ENCODE results near the gene PCDHGB7.
"Not testable (repeated sequence)": the region's sequence is repeated elsewhere in the genome, so short reads cannot be mapped to it uniquely, and the experiment has no call there.

The PCDHGB7 gene

DNA sequence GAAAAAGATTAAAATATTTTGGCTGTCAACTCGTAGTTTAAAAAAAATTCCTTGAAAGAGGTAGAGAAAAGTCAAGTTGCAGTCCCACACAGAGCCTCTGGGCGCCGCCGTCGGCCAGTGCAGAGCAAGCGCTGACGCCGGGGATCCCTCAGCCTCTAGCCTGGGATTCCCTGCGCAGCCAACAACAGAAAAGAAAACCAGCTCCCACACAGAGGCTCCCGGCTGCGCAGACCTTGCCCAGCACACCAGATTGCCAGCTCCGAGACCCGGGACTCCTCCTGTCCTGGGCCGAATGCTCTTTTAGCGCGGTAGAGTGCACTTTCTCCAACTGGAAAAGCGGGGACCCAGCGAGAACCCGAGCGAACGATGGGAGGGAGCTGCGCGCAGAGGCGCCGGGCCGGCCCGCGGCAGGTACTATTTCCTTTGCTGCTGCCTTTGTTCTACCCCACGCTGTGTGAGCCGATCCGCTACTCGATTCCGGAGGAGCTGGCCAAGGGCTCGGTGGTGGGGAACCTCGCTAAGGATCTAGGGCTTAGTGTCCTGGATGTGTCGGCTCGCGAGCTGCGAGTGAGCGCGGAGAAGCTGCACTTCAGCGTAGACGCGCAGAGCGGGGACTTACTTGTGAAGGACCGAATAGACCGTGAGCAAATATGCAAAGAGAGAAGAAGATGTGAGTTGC is at the start of gene PCDHGB7:
Gene PCDHGB7 (plus strand): TSS at position 184 of the 679 bp plus-strand sequence. CDS start 183 bp downstream, at position 367.
- DNase-seq (ENCODE audit: low read depth): not testable (repeated sequence)

DNA sequence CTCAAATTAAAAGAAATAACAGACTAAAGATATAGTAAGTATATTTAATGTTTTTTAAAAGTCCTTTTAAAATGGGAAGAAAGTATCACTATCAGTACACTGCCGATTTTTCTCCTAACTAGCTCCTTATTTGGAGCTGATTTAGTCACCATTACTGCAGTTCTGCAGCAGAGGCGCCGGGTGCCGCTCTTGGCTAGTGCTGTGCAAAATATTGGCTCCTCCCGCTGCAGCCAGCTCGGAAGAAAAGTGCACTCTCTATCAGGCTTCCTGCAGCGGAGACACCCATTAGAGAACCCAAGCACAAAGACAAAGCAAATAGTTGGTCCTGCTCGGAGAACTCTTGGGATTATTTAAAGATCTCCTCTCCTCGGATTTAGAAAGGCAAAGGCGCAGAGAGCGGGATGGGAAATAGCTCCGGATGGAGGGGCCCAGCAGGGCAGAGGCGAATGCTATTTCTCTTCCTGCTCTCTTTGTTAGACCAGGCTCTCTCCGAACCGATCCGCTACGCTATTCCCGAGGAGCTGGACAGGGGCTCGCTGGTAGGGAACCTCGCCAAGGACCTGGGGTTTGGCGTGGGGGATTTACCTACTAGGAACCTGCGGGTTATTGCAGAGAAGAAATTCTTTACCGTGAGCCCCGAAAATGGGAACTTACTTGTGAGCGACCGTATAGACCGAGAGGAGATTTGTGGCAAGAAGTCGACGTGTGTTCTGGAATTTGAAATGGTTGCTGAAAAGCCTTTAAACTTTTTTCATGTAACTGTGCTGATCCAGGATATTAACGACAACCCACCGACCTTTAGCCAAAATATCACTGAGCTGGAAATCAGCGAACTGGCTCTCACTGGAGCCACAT is 47.3 kb upstream of the PCDHGB7 start, which contains the start of gene PCDHGB3:
Gene PCDHGB3 (plus strand): TSS at position 249 of the 855 bp plus-strand sequence. CDS start 153 bp downstream, at position 402.
- DNase-seq (ENCODE audit: low read depth): no peak

DNA sequence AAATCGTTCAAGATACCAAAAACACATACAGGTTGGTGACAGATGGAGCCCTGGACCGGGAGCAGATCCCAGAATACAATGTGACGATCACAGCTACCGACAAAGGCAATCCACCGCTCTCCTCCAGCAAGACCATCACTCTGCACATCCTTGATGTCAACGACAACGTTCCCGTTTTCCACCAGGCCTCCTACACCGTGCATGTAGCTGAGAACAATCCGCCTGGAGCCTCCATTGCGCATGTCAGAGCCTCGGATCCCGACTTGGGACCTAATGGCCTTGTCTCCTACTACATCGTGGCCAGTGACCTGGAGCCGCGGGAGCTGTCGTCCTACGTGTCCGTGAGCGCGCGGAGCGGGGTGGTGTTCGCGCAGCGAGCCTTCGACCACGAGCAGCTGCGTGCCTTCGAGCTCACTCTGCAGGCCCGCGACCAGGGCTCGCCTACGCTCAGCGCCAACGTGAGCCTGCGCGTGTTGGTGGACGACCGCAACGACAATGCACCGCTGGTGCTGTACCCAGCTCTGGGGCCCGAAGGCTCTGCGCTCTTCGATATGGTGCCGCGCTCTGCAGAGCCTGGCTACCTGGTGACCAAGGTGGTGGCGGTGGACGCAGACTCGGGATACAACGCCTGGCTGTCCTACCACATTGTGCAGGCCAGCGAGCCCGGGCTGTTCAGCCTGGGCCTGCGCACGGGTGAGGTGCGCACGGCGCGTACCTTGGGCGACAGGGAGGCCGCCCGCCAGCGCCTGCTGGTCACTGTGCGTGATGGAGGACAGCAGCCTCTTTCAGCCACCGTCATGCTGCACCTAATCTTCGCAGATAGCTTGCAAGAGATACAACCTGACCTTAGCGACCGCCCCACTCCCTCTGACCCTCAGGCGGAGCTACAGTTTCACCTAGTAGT is 45.7 kb upstream of the PCDHGB7 start:
- no peak for DNase-seq (ENCODE audit: low read depth)

DNA sequence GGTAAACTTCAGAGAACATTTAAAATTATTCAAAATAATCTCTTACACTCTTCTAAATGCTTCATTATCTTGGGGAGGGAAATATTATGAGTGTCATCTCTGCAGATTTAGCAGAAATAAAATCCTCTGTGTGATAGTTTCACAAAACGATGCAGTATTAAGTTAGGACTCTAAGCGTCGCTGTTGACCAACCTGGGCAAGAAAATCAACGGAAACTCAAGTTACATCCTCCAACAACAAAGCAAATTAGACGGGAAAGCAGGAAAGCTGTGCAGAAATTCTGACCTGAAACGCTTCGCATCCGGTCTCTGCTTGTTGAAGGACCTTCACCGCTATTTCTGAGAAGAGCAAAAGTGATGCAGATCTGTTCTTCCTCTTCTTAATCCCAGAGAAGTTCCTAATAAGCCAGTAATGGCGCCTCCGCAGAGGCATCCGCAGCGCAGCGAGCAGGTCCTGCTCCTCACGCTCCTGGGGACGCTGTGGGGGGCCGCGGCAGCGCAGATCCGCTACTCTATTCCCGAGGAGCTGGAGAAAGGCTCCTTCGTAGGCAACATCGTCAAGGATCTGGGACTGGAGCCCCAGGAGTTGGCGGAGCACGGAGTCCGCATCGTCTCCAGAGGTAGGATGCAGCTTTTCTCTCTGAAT is 43.7 kb upstream of the PCDHGB7 start, which contains the start of gene PCDHGA6:
Gene PCDHGA6 (plus strand): TSS at position 219 of the 645 bp plus-strand sequence. CDS start 193 bp downstream, at position 412.
- no peak for DNase-seq (ENCODE audit: low read depth)

DNA sequence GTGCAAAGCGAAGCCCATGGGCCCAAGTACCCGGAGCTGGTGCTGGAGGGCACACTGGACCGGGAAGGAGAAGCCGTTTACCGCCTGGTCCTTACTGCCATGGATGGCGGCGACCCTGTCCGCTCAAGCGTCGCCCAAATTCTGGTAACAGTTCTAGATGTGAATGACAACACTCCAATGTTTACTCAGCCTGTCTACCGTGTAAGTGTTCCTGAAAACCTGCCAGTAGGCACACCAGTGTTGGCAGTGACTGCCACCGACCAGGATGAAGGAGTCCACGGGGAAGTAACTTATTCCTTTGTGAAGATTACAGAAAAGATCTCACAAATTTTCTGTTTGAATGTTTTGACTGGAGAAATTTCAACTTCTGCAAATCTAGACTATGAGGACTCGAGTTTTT is 42.9 kb upstream of the PCDHGB7 start:
- DNase-seq (ENCODE audit: low read depth): no peak

DNA sequence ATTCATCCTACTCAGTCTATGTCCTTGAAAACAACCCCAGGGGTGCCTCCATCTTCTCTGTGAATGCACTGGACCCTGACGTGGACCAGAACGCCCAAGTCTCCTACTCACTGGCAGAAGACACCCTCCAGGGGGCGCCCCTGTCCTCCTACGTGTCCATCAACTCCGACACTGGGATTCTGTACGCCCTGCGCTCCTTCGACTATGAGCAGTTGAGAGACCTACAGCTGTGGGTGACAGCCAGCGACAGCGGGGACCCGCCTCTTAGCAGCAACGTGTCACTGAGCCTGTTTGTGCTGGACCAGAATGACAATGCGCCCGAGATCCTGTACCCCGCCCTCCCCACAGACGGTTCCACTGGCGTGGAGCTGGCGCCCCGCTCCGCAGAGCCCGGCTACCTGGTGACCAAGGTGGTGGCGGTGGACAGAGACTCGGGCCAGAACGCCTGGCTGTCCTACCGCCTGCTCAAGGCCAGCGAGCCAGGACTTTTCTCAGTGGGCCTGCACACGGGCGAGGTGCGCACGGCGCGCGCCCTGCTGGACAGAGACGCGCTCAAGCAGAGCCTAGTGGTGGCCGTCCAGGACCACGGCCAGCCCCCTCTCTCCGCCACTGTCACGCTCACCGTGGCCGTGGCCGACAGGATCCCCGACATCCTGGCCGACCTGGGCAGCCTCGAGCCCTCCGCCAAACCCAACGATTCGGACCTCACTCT is 41.9 kb upstream of the PCDHGB7 start:
- not testable (repeated sequence) for DNase-seq (ENCODE audit: low read depth)

DNA sequence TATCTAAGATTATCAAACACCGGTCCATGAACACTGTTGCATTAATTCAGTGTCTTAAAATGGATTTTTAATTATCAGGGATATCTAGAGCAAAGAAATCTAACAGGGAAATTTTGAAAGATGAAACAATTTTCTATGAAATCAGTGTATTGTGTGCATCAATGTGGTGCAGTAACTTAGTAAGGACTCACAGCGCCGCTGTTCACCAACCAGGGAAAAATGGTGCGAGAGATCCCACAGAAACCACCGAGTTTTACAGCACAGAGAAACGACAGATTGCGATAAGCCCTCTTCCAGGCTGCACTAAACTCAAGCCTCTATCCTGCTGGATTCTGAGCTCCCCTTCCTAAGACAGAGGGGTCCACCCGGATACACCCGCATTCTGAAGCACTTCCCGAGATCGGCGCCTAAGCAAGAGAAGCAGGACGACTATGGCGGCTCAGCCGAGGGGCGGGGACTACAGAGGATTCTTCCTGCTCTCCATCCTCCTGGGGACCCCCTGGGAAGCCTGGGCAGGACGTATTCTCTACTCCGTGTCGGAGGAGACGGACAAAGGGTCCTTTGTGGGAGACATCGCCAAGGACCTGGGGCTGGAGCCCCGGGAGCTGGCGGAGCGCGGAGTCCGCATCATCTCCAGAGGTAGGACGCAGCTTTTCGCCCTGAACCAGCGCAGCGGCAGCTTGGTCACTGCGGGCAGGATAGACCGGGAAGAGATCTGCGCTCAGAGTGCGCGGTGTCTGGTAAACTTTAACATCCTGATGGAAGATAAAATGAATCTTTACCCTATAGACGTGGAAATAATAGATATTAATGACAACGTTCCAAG is 34.8 kb upstream of the PCDHGB7 start, which contains the start of gene PCDHGA7:
Gene PCDHGA7 (plus strand): TSS at position 274 of the 826 bp plus-strand sequence. CDS start 158 bp downstream, at position 432.
- no peak for DNase-seq (ENCODE audit: low read depth)

DNA sequence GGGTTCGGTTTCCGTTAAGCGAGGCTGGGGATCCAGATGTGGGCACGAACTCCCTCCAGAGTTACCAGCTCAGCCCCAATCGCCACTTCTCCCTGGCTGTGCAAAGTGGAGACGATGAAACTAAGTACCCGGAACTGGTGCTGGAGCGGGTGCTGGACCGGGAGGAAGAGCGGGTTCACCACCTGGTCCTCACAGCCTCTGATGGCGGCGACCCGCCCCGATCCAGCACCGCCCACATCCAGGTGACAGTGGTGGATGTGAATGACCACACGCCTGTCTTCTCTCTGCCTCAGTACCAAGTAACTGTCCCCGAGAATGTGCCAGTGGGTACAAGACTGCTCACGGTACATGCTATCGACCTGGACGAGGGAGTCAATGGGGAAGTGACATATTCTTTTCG is 34.1 kb upstream of the PCDHGB7 start:
- no peak for DNase-seq (ENCODE audit: low read depth)

DNA sequence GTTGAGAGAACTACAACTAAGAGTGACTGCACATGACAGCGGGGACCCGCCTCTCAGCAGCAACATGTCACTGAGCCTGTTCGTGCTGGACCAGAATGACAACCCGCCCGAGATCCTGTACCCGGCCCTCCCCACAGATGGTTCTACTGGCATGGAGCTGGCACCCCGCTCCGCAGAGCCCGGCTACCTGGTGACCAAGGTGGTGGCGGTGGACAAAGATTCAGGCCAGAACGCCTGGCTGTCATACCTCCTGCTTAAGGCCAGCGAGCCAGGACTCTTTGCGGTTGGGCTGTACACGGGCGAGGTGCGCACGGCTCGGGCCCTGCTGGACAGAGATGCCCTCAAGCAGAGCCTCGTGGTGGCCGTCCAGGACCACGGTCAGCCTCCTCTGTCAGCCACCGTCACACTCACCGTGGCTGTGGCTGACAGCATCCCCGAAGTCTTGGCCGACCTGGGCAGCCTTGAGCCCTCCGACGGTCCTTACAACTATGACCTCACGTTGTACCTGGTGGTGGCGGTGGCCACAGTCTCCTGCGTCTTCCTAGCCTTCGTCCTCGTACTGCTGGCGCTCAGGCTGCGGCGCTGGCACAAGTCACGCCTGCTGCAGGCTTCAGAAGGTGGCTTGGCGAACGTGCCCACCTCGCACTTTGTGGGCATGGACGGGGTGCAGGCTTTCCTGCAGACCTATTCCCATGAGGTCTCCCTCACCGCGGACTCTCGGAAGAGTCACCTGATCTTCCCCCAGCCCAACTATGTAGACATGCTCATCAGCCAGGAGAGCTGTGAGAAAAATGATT is 32.8 kb upstream of the PCDHGB7 start:
- DNase-seq (ENCODE audit: low read depth): no peak

DNA sequence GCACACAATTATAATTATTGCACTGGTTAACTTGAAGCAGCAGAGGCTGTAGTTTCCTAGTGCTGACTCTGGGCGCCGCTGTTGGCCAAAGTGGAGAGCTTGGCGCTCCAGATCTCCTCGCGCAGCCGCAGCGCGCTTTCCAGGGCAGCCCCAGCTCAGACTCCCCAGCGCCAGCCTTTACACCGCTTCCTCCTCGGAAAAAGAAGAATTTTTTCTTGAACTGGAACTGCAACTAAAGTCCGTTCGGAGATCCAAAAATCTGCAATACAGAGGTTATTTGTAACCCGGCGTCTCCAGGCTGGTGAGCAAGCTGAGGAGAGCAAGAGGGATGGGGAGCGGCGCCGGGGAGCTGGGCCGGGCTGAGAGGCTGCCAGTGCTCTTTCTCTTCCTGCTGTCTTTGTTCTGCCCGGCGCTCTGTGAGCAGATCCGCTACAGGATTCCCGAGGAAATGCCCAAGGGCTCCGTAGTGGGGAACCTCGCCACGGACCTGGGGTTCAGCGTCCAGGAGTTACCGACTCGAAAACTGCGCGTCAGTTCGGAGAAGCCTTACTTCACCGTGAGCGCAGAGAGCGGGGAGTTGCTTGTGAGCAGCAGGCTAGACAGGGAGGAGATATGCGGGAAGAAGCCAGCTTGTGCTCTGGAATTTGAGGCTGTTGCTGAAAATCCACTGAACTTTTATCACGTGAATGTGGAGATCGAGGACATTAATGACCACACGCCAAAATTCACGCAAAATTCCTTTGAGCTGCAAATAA is 29.7 kb upstream of the PCDHGB7 start, which contains the start of gene PCDHGB4:
Gene PCDHGB4 (plus strand): TSS at position 142 of the 755 bp plus-strand sequence. CDS start 187 bp downstream, at position 329.
- not testable (repeated sequence) for DNase-seq (ENCODE audit: low read depth)

DNA sequence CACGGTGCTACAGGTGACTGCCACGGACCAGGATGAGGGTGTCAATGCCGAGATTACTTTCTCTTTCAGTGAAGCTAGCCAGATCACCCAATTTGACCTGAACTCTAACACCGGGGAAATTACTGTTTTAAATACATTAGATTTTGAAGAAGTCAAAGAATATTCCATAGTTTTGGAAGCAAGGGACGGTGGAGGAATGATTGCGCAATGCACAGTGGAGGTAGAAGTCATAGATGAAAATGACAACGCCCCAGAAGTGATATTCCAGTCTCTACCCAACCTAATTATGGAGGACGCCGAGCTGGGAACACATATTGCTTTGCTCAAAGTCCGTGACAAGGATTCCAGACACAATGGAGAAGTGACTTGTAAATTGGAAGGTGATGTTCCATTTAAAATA is 28.8 kb upstream of the PCDHGB7 start:
- DNase-seq (ENCODE audit: low read depth): no peak

DNA sequence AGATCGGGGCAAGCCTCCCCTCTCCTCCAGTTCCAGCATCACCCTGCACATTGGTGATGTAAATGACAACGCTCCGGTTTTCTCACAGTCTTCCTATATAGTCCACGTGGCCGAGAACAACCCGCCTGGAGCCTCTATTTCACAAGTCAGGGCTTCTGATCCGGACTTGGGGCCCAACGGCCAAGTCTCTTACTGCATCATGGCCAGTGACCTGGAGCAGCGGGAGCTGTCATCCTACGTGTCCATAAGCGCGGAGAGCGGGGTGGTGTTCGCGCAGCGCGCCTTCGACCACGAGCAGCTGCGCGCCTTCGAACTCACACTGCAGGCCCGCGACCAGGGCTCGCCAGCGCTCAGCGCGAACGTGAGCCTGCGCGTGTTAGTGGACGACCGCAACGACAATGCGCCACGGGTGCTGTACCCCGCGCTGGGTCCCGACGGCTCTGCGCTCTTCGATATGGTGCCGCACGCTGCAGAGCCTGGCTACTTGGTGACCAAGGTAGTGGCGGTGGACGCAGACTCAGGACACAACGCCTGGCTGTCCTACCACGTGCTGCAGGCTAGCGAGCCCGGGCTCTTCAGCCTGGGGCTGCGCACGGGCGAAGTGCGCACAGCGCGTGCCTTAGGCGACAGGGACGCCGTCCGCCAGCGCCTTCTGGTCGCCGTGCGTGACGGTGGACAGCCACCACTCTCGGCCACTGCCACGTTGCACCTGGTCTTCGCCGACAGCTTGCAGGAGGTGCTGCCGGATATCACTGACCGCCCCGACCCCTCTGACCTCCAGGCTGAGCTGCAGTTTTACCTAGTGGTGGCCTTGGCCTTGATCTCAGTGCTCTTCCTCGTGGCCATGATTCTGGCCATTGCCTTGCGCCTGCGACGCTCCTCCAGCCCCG is 28.1 kb upstream of the PCDHGB7 start:
- DNase-seq (ENCODE audit: low read depth): no peak

DNA sequence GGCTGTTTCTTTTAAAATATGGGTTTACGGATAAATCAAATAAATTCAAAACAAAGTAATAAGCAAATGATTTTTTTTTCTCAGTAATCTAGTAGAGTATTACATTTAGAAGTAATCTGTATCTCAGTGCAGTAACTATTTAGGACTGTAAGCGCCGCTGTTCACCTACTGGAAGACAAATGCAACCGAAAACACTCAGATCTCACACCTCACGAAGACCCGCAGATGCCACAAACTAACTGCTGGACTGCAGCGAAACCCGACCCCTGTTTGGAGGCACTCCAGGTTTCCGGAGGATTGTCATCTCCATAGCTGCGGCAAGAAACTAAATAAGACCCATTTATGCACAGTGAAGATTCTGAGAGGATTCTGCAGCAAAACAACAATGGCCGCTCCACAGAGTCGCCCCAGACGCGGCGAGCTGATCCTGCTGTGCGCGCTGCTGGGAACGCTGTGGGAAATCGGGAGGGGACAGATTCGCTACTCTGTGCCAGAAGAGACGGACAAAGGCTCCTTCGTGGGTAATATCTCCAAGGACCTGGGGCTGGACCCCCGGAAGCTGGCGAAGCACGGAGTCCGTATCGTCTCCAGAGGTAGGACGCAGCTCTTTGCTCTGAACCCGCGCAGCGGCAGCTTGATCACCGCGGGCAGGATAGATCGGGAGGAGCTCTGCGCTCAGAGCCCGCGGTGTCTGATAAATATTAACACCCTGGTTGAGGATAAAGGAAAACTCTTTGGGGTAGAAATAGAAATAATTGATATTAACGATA is 24.9 kb upstream of the PCDHGB7 start, which contains the start of gene PCDHGA8:
Gene PCDHGA8 (plus strand): TSS at position 205 of the 770 bp plus-strand sequence. CDS start 181 bp downstream, at position 386.
- no peak for DNase-seq (ENCODE audit: low read depth)

DNA sequence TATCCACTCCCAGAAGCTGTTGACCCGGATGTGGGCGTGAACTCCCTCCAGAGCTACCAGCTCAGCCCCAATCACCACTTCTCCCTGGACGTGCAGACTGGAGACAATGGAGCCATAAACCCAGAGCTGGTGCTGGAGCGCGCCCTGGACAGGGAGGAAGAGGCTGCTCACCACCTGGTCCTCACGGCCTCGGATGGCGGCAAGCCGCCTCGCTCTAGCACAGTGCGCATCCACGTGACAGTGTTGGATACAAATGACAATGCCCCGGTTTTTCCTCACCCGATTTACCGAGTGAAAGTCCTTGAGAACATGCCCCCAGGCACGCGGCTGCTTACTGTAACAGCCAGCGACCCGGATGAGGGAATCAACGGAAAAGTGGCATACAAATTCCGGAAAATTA is 24.2 kb upstream of the PCDHGB7 start:
- DNase-seq (ENCODE audit: low read depth): no peak

DNA sequence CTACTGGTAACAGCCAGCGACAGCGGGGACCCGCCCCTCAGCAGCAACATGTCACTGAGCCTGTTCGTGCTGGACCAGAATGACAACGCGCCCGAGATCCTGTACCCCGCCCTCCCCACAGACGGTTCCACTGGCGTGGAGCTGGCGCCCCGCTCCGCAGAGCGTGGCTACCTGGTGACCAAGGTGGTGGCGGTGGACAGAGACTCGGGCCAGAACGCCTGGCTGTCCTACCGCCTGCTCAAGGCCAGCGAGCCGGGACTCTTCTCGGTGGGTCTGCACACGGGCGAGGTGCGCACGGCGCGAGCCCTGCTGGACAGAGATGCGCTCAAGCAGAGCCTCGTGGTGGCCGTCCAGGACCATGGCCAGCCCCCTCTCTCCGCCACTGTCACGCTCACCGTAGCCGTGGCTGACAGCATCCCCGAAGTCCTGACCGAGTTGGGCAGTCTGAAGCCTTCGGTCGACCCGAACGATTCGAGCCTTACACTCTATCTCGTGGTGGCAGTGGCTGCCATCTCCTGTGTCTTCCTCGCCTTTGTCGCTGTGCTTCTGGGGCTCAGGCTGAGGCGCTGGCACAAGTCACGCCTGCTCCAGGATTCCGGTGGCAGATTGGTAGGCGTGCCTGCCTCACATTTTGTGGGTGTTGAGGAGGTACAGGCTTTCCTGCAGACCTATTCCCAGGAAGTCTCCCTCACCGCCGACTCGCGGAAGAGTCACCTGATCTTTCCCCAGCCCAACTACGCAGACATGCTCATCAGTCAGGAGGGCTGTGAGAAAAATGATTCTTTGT is 22.9 kb upstream of the PCDHGB7 start:
- not testable (repeated sequence) for DNase-seq (ENCODE audit: low read depth)

All from activated T-helper 9 cell treated with anti-CD3 and anti-CD28 coated beads, Interleukin-2, amount 50 U/mL, for 16 hours (primary cell).